Activated CD4-positive, CD25-positive, alpha-beta regulatory T cell treated with anti-CD3 and anti-CD28 coated beads, Interleukin-2, amount 50 U/mL, for 16 hours (primary cell): Measurements from ENCODE around the gene MLANA.

ENCODE experiments used
- DNase-seq: peaks from one replicate; pipeline ENCODE4 v3.0.0-alpha.2; 2020; ENCODE audit warnings: low read depth, low spot score

The MLANA gene

GRCh38 chr9:5899292-5899691 is 8.6 kb downstream of the MLANA start:
- DNase-seq: no peak

GRCh38 chr9:5900622-5901021 is 9.9 kb downstream of the MLANA start:
- no peak for DNase-seq

- no peak for DNase-seq
Observed at GRCh38 chr9:5902377-5902776, 11.7 kb downstream of the MLANA start.

GRCh38 chr9:5908918-5909317 is 18.2 kb downstream of the MLANA start:
- no peak for DNase-seq

- DNase-seq: no peak
Observed at GRCh38 chr9:5909976-5910375, 19.3 kb downstream of the MLANA start.

- DNase-seq: no peak
Observed at GRCh38 chr9:5910413-5911057, 19.8 kb downstream of the MLANA start.

GRCh38 chr9:5915438-5915837 is 24.7 kb downstream of the MLANA start:
- DNase-seq: no peak

- DNase-seq: no peak
Observed at GRCh38 chr9:5917273-5917672, 26.6 kb downstream of the MLANA start.

- DNase-seq: no peak
Observed at GRCh38 chr9:5917888-5918287, 27.2 kb downstream of the MLANA start.

GRCh38 chr9:5918460-5918859 is 27.8 kb downstream of the MLANA start:
- DNase-seq: no peak

GRCh38 chr9:5920860-5921328 is 30.2 kb downstream of the MLANA start:
- DNase-seq: no peak

GRCh38 chr9:5922192-5922591 is 31.5 kb downstream of the MLANA start:
- DNase-seq: no peak

GRCh38 chr9:5931657-5932056 is 41.0 kb downstream of the MLANA start:
- no peak for DNase-seq

- DNase-seq: no peak
Observed at GRCh38 chr9:5938449-5938848, 47.8 kb downstream of the MLANA start.

- no peak for DNase-seq
Observed at GRCh38 chr9:5939530-5939929, 48.8 kb downstream of the MLANA start.

- no peak for DNase-seq
Observed at GRCh38 chr9:5941214-5941613, 50.5 kb downstream of the MLANA start.

- no peak for DNase-seq
Observed at GRCh38 chr9:5945112-5945511, 54.4 kb downstream of the MLANA start.

- no peak for DNase-seq
Observed at GRCh38 chr9:5947912-5948311, 57.2 kb downstream of the MLANA start.

GRCh38 chr9:5949103-5949699 is 58.5 kb downstream of the MLANA start:
- DNase-seq: no peak

GRCh38 chr9:5950261-5950660 is 59.6 kb downstream of the MLANA start:
- DNase-seq: no peak

- no peak for DNase-seq
Observed at GRCh38 chr9:5951686-5952211, 61.1 kb downstream of the MLANA start.

- DNase-seq: no peak
Observed at GRCh38 chr9:5953743-5954707, 63.3 kb downstream of the MLANA start.
